GM19468 (cell line): ENCODE results near the gene WDR27.
"Not testable (repeated sequence)": the region's sequence is repeated elsewhere in the genome, so short reads cannot be mapped to it uniquely, and the experiment has no call there.

Source experiments
- ATAC-seq: cut with Tn5 transposase; IDR thresholded peaks from one replicate; pipeline ENCODE4 v1.9.1; 2021; ENCODE audit warnings: mild to moderate bottlenecking, moderate library complexity, moderate number of reproducible peaks; ENCODE audit not compliant: unreplicated experiment; ENCODE audit errors: extremely low read depth

Gene WDR27

GRCh38 chr6:169539176-169539897 is 162.5 kb downstream of the WDR27 start:
- no peak for ATAC-seq

GRCh38 chr6:169536446-169537170 is 165.2 kb downstream of the WDR27 start:
- ATAC-seq: no peak

- no peak for ATAC-seq
Observed at GRCh38 chr6:169534039-169534421, 167.8 kb downstream of the WDR27 start.

GRCh38 chr6:169533301-169534038 is 168.4 kb downstream of the WDR27 start:
- ATAC-seq: no peak

GRCh38 chr6:169530752-169531123 is 171.1 kb downstream of the WDR27 start:
- ATAC-seq: no peak

- no peak for ATAC-seq
Observed at GRCh38 chr6:169529931-169530751, 171.7 kb downstream of the WDR27 start.

GRCh38 chr6:169528755-169529154 is 173.1 kb downstream of the WDR27 start:
- ATAC-seq: no peak

- no peak for ATAC-seq
Observed at GRCh38 chr6:169527306-169527705, 174.5 kb downstream of the WDR27 start.

- ATAC-seq: no peak
Observed at GRCh38 chr6:169521825-169522224, 180.0 kb downstream of the WDR27 start.

- ATAC-seq: no peak
Observed at GRCh38 chr6:169520104-169520503, 181.7 kb downstream of the WDR27 start.

GRCh38 chr6:169518451-169518850 is 183.4 kb downstream of the WDR27 start:
- no peak for ATAC-seq

- no peak for ATAC-seq
Observed at GRCh38 chr6:169513478-169514193, 188.2 kb downstream of the WDR27 start.

GRCh38 chr6:169511785-169512184 is 190.0 kb downstream of the WDR27 start:
- not testable (repeated sequence) for ATAC-seq

- ATAC-seq: no peak
Observed at GRCh38 chr6:169510871-169511270, 191.0 kb downstream of the WDR27 start.

GRCh38 chr6:169508452-169508851 is 193.4 kb downstream of the WDR27 start:
- no peak for ATAC-seq

GRCh38 chr6:169503422-169504152 is 198.2 kb downstream of the WDR27 start:
- ATAC-seq: no peak

- ATAC-seq: no peak
Observed at GRCh38 chr6:169502445-169502844, 199.4 kb downstream of the WDR27 start.

- ATAC-seq: no peak
Observed at GRCh38 chr6:169501777-169502313, 200.0 kb downstream of the WDR27 start.

GRCh38 chr6:169501128-169501527 is 200.7 kb downstream of the WDR27 start:
- ATAC-seq: no peak
